IPS-15b (cell line): ENCODE results near the gene NCAPH2.

Experiments used
- H3K27me3 ChIP-seq: one replicate; pipeline ENCODE4 v1.6.1; 2013; ENCODE audit warnings: low read length; ENCODE audit not compliant: control insufficient read depth, insufficient read depth
- H3K36me3 ChIP-seq: one replicate; pipeline ENCODE4 v1.6.1; 2013; ENCODE audit warnings: low read length; ENCODE audit not compliant: control insufficient read depth, insufficient read depth
- H3K4me1 ChIP-seq: one replicate; pipeline ENCODE4 v1.6.1; 2013; ENCODE audit warnings: mild to moderate bottlenecking, low read length; ENCODE audit not compliant: control insufficient read depth, insufficient read depth
- H3K4me3 ChIP-seq: one replicate; pipeline ENCODE4 v1.5.1; 2013; ENCODE audit warnings: low read depth, low read length
- H3K9ac ChIP-seq: one replicate; pipeline ENCODE4 v1.6.1; 2013; ENCODE audit warnings: low read depth, mild to moderate bottlenecking, low read length
- H3K9me3 ChIP-seq: one replicate; pipeline ENCODE4 v1.6.1; 2013; ENCODE audit warnings: mild to moderate bottlenecking, low read length; ENCODE audit not compliant: control insufficient read depth, insufficient read depth

NCAPH2 gene

DNA sequence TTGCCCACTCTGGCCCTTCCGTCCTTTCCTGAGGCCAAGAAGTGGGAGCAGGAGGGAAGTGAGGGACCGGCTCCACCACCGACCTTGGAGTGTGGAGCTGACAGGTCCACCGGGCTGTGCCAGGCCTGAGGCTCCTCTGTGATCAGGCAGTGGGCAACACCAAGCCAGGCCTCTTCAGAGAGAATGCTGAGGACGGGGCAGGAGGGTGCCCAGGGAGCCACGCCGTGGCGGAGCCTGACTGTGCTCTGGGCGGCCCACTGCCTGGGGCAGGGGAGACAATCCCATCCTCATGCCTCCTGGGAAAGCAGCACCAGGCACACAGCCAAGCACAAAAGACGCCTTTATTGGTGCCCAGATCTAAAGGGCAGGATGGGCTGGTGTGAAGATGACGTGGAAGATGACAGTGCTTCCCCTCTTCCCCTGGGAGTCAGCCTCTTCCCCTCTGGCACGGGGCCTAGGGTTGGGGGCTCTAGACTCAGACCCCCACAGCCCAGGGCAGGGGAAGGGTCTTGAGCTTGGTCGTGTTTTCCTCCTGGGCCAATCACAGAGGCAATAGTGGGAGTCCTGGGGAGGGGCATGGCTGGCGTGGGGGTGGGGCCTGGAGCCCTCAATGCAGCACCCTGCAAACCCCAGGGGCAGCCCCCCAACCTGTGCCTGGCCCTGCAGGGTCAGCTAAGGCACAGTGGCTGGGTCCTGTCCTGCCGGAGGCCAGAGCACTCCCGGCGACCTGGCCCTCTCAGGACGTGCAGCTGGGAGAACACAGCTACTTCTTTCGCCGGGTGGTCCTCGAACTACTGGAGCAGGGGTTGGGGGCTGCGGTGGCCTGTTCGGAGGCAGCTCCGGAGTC, 5.2 kb upstream of the NCAPH2 start:
- H3K4me3 ChIP-seq = no peak overlapping the region
- H3K36me3 ChIP-seq = peaks cover 20% of the 10 kb centered on the region
- no peaks in the 10 kb centered on the region for H3K27me3 ChIP-seq
- no peaks in the 10 kb centered on the region for H3K4me1 ChIP-seq
- no peak overlapping the region for H3K9ac ChIP-seq
- no peaks in the 10 kb centered on the region for H3K9me3 ChIP-seq

GRCh38 chr22:50503475-50504145, 4.4 kb upstream of the NCAPH2 start:
- Histone ChIP-seq H3K9me3 (no peaks in the 10 kb centered on the region), H3K27me3 (no peaks in the 10 kb centered on the region), H3K4me3 (no peak overlapping the region), H3K36me3 (peaks cover 20% of the 10 kb centered on the region), H3K4me1 (no peaks in the 10 kb centered on the region), H3K9ac (no peak overlapping the region)

- H3K4me1 ChIP-seq = peaks cover 3% of the 10 kb centered on the region
- H3K4me3 ChIP-seq = no peak overlapping the region
Measured at GRCh38 chr22:50504369-50505211, 3.4 kb upstream of the NCAPH2 start.

GRCh38 chr22:50505276-50505775, 2.7 kb upstream of the NCAPH2 start:
- H3K9me3 ChIP-seq = no peaks in the 10 kb centered on the region
- no peak overlapping the region for H3K9ac ChIP-seq
- H3K4me1 ChIP-seq = peaks cover 3% of the 10 kb centered on the region
- H3K27me3 ChIP-seq = no peaks in the 10 kb centered on the region
- H3K36me3 ChIP-seq = peaks cover 20% of the 10 kb centered on the region
- H3K4me3 ChIP-seq = no peak overlapping the region

More at GRCh38 chr22:50504369-50505211, 3.4 kb upstream of the NCAPH2 start:
- Histone ChIP-seq H3K9me3 (no peaks in the 10 kb centered on the region), H3K36me3 (peaks cover 20% of the 10 kb centered on the region), H3K27me3 (no peaks in the 10 kb centered on the region), H3K9ac (no peak overlapping the region)

DNA sequence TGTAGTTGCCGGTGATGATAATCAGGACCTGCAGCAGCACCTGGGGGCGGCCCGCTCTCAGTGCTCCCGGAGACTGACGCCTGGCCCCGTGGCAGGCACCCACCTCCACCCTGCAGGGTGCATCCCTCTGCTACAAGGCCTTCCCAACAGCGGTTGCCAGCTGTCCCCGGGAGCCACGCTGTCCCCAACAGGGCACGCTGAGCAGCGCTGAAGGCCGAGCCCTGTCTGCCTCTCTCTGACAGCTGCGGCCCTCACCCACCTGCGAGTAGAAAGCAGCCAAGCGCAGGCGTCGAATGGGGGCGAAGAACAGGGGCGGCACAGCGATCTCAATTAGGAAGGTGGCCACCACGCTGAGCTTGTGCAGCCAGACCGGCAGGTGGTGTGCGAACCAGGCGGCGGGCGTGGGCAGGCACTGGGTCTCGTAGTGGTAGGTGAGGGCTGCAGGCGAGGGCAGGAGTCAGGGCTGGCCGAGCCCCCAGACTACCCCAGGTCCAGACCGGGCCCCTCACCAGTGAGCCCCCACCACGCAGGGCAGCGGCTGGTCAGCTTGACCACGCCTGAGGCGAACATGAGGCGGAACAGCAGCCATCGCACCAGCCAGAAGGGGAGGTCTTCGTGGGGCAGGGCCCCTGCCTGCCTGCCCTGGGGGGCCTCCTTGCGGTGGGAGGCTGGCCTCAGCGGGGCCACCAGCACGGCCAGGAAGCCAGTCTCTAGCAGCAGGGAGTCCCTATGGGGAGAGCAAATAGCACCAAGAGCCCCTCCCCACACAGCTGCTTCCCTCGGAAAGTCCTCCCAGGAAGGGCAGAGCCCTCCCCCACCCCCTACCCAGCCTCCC, 2.0 kb upstream of the NCAPH2 start:
- H3K27me3 ChIP-seq = no peaks in the 10 kb centered on the region
- H3K36me3 ChIP-seq = peaks cover 20% of the 10 kb centered on the region
- no peaks in the 10 kb centered on the region for H3K9me3 ChIP-seq
- H3K9ac ChIP-seq = no peak overlapping the region
- no peak overlapping the region for H3K4me3 ChIP-seq
- H3K4me1 ChIP-seq = peaks cover 3% of the 10 kb centered on the region

DNA sequence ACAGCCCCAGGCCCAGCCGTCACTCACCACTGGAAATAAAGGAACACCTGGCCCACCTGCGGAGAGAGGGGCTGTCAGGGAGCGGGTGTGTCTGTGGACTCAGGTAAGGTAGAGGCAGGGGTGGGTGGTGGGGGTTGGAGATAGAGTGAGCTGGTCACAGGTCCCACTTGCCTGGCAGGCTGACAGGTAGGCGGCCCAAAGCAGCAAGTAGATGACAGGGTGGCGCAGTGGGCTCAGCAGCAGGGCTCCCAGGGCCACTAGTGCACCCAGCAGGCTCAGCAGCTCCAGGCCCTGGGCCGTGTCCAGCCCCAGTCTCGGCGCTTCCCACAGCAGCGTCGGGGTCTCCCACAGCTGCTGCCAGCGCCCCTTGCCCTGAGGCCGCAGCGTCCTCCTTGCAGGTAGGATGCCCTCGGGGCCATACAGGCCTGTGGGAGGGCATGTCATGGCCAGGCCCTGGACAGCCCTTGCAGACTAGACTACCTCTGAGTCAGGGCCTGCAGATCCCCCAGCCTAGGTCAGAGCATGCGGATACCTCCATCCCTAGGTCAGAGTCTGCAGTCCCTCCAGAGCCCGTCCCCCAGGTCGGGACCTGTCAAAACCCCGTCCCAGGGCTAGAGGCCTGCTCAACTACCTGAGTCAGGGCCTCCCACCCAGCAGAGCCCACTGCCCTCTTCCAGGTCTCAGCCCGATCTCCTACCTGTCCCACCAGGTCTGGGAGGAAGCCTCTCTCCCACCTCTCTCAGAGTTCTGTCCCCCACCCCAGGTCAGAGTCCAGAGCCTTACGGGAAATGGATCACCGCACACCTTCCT, 1.2 kb upstream of the NCAPH2 start:
- no peaks in the 10 kb centered on the region for H3K27me3 ChIP-seq
- peak overlapping the region; percentile 73 for H3K4me3 ChIP-seq
- H3K9ac ChIP-seq = peak overlapping the region; percentile 89
- H3K36me3 ChIP-seq = peaks cover 20% of the 10 kb centered on the region
- H3K4me1 ChIP-seq = peaks cover 3% of the 10 kb centered on the region
- no peaks in the 10 kb centered on the region for H3K9me3 ChIP-seq

DNA sequence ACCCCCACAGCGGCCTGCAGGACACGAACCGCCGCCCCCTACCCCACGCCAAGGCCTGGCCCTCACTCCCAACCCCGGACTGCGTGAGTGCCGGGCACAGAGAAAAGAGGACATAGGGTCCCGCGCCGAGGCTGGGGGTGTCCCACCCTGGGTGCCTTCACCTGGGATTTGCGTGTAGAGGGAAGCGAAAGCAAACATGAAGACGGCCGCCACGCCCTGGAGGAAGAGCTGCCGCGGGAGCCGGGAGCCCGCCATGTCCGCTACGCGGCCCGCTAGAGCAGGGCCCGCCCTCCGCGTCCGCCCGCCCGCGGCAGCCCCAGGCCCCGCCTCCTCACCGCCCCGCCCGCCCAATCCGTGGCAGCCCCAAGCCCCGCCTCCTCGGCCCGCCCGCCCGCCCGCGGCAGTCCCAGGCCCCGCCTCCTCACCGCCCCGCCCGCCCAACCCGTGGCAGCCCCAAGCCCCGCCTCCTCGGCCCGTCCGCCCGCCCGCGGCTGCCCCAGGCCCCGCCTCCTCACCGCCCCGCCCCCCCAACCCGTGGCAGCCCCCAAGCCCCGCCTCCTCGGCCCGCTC, 518 bp upstream of the NCAPH2 start, which contains the start of gene LMF2:
LMF2 (minus strand) TSS at position 282 of the 570 bp plus-strand sequence; CDS start at position 255, 27 bp downstream.
- H3K4me3 ChIP-seq = peak within 1 kb of the TSS; percentile 91
- peaks cover 16% of the 10 kb centered on the region for H3K36me3 ChIP-seq
- peak within 1 kb of the TSS; percentile 89 for H3K9ac ChIP-seq
- no peaks in the 10 kb centered on the region for H3K9me3 ChIP-seq
- no peaks in the 10 kb centered on the region for H3K27me3 ChIP-seq
- H3K4me1 ChIP-seq = peaks cover 3% of the 10 kb centered on the region

DNA sequence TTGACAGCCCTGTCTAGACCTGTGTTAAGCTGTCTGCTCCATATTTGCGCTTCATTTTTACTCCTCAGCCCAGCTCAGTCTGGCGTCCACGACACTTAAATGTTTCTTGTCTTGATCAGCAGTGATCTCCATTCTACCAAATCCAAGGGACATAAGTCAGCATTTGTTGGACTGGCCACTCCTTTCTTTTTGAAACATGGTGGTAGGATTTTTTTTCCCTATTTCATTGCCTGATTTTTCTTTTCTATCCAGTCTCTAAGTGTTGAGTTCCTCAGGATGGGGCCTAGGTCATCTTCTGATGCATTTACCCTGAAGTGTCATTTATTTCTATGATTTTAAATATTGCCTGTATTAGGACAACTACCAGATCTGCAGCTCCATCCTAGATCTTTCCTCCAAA, 873 bp downstream of the NCAPH2 start:
- Histone ChIP-seq H3K4me1 (peaks cover 3% of the 10 kb centered on the region), H3K9me3 (no peaks in the 10 kb centered on the region), H3K27me3 (no peaks in the 10 kb centered on the region), H3K4me3 (peak overlapping the region; percentile 91), H3K9ac (no peak overlapping the region), H3K36me3 (peaks cover 11% of the 10 kb centered on the region)

GRCh38 chr22:50513175-50513574, 5.2 kb downstream of the NCAPH2 start:
- Histone ChIP-seq H3K9ac (no peak overlapping the region), H3K4me1 (peaks cover 3% of the 10 kb centered on the region), H3K4me3 (no peak overlapping the region), H3K36me3 (peaks cover 20% of the 10 kb centered on the region), H3K27me3 (no peaks in the 10 kb centered on the region), H3K9me3 (no peaks in the 10 kb centered on the region)

DNA sequence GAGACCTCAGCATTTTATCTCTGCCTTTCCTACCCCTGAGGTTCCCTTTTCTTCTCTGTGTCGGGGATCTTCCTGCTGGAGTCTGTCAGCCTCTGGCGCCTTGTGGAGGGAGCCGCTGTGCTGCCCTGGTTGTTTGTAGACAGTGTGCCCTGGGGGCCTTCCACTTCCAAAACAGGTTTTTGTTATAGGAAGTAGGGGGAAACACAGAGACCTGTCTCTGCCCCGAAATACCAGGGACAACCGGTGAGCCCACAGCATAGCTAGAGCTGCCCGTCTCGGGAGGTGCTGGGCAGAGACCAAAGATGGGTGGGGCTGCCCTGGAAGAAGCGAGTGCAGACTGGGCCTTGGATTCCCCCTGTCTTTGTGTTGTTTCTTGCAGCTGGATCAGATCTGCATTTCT, 8.0 kb downstream of the NCAPH2 start:
- Histone ChIP-seq H3K9me3 (no peaks in the 10 kb centered on the region), H3K4me1 (no peaks in the 10 kb centered on the region), H3K9ac (no peak overlapping the region), H3K36me3 (peaks cover 31% of the 10 kb centered on the region), H3K27me3 (no peaks in the 10 kb centered on the region), H3K4me3 (no peak overlapping the region)
